ENCODE results near the gene NR1I3. TPM values are rescaled to one million over a fixed set of nuclear protein-coding genes. Genes with fewer than 3 reads are reported as not detected.

The NR1I3 gene
- total RNA-seq, 4 donors from 2014 or later, result not detected

- TF ChIP-seq POLR2A (IDR thresholded peaks at IDR 0.05) (no peak), CTCF (IDR thresholded peaks at IDR 0.05 in 4 of 5, conservative IDR thresholded peaks at IDR 0.05 in 1 of 5) (no peak)
- Histone ChIP-seq H3K9me3 (no peaks in the 10 kb centered on the region), H3K4me3 (no peak overlapping the region), H3K27me3 (no peaks in the 10 kb centered on the region), H3K4me1 (no peaks in the 10 kb centered on the region), H3K27ac (no peak overlapping the region), H3K36me3 (no peaks in the 10 kb centered on the region)
- DNase-seq (no peak), ATAC-seq (no peak)
- intact Hi-C loops (cut with DNase I; ENCODE audit: low total_unique reads), result no loop called here
- in situ Hi-C loops (cut with MboI; ENCODE audit: low sequenced_read_pairs in 4 of 4), result no loop called here
These were observed 3.7 kb upstream of the NR1I3 start for GRCh38 chr1:161241682-161242081.

DNA sequence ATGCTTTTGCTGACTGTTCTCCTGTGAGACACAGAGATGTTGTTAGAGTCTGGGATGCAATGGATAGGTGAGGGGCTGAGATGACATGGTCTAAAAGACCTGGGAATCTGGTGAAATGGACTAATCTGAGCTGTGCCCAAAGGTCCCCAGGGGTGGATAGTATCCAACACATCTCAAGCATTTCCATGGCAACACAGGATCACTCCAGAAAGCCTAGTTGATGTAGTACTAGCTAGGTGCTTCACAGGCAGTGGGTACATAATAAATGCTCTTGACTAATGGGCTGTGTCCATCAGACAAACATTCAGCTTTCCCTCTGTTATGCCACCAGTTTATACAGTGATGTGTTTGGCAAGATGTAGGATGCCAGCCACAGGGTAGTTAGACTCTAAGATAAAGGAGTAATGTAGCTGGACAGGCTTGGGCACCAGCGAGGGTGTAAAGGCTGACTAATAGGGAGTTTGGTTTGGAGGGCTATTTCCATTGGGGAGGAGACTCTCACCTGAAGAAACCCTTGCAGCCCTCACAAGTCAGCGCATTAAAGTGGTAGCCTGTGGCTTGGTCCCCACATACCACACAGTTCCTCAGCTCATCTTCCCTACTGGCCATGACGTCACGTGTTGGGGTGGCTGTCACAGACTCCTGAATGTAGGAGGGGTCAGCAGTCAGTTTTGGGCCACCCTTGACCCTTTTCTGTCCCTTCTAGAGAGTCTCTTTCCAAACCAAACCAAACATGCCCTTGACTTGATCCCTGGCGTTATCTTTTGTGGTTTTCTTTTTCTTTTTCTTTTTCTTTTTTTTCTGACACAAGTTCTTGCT lies 1.8 kb downstream of the NR1I3 start:
- in situ Hi-C loops (cut with MboI; ENCODE audit: low sequenced_read_pairs in 4 of 4) (loop anchor here in 1 of 4 donors (10.0 kb wide), 1 partner anchor 59 kb away; no protein-coding TSS in a partner anchor), intact Hi-C loops (cut with DNase I; ENCODE audit: low total_unique reads) (no loop called here)
- no peak for TF ChIP-seq POLR2A (IDR thresholded peaks at IDR 0.05)
- no peak for TF ChIP-seq CTCF (IDR thresholded peaks at IDR 0.05 in 4 of 5, conservative IDR thresholded peaks at IDR 0.05 in 1 of 5)

DNA sequence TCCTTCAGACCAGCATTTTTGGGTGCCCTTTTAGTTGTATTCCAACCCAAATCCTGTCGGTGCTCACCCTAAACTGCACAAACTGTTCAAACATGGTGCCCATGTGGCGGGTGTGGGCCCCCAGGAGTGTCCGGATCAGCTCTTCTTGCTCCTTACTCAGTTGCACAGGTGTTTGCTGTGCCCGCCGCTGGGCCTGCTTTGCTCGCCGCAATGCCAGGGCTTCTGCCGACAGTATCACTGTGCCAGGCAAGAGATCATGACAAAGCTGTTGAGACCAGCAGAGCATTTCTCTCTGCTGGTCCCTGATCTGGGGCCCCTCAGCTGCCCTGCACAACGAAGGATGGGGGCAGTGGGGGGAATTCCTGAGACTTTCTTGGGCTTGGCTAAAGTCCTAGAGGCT lies 4.9 kb downstream of the NR1I3 start:
- no peak for ATAC-seq
- H3K9me3 ChIP-seq, result no peaks in the 10 kb centered on the region

More for the DNA sequence above, 1.8 kb downstream of the NR1I3 start:
- ATAC-seq (no peak), DNase-seq (no peak)
- H3K9me3 ChIP-seq, result no peaks in the 10 kb centered on the region
- no peaks in the 10 kb centered on the region for H3K4me1 ChIP-seq
- H3K4me3 ChIP-seq, result no peak overlapping the region
- H3K36me3 ChIP-seq, result no peaks in the 10 kb centered on the region
- H3K27me3 ChIP-seq, result no peaks in the 10 kb centered on the region
- H3K27ac ChIP-seq, result no peak overlapping the region

DNA sequence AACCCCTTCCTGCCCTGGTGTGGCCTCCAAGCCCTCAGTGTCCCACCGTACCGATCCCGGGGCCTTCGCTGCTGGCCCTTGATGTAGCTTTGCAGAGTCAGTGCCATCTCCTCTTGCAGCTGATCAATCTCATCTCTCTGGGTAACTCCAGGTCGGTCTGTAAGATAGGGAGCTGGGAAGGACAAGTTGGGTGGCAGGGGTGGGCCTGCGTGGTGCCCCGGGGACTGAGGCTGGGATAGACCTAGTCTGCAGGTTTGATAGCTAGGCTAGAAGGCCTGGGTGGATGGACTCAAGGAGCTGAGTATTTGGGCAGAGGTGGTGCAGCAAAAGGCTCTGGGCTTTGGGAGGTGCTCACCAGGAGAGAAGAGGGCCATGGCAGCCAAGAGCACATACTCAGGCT lies 7.2 kb downstream of the NR1I3 start:
- Histone ChIP-seq H3K27me3 (no peaks in the 10 kb centered on the region), H3K4me3 (no peak overlapping the region), H3K27ac (no peak overlapping the region), H3K9me3 (no peaks in the 10 kb centered on the region), H3K36me3 (peaks cover 0 to 30% of the 10 kb centered on the region in 2 donors), H3K4me1 (peaks cover 9 to 16% of the 10 kb centered on the region in 2 donors)
- no peak for ATAC-seq
- intact Hi-C loops (cut with DNase I; ENCODE audit: low total_unique reads), result no loop called here
- no peak for DNase-seq
- TF ChIP-seq POLR2A (IDR thresholded peaks at IDR 0.05), result no peak
- no peak for TF ChIP-seq CTCF (IDR thresholded peaks at IDR 0.05 in 4 of 5, conservative IDR thresholded peaks at IDR 0.05 in 1 of 5)
- in situ Hi-C loops (cut with MboI; ENCODE audit: low sequenced_read_pairs in 4 of 4), result loop anchor here in 1 of 4 donors (10.0 kb wide), 1 partner anchor 64 kb away; no protein-coding TSS in a partner anchor

More for the DNA sequence above, 4.9 kb downstream of the NR1I3 start:
- intact Hi-C loops (cut with DNase I; ENCODE audit: low total_unique reads) (no loop called here), in situ Hi-C loops (cut with MboI; ENCODE audit: low sequenced_read_pairs in 4 of 4) (loop anchor here in 1 of 4 donors (10.0 kb wide), 1 partner anchor 62 kb away; no protein-coding TSS in a partner anchor)
- Histone ChIP-seq H3K27me3 (no peaks in the 10 kb centered on the region), H3K27ac (no peak overlapping the region), H3K4me3 (no peak overlapping the region), H3K36me3 (peaks cover 0 to 28% of the 10 kb centered on the region in 2 donors), H3K4me1 (no peaks in the 10 kb centered on the region)
- no peak for TF ChIP-seq POLR2A (IDR thresholded peaks at IDR 0.05)
- no peak for TF ChIP-seq CTCF (IDR thresholded peaks at IDR 0.05 in 4 of 5, conservative IDR thresholded peaks at IDR 0.05 in 1 of 5)
- no peak for DNase-seq

All from gastrocnemius medialis (tissue), 4 donors.